ENCODE measurements around the gene OTC. TPM values are rescaled to one million over a fixed set of nuclear protein-coding genes. Genes with fewer than 3 reads are reported as not detected.

Gene OTC
- not detected in 2 replicates for total RNA-seq (2014; rRNA removed; shearing (Covaris generic))

GRCh38 chrX:38352362-38352761, at the start of gene OTC:
Gene OTC, plus strand, starts transcription at chrX:38352604. Its CDS starts 93 bp downstream, at chrX:38352697.

GRCh38 chrX:38327007-38327774, 25.2 kb upstream of the OTC start, which contains the start of gene RPGR:
Gene RPGR, minus strand, starts transcription at chrX:38327509. Its CDS starts 142 bp downstream, at chrX:38327367.

Small RNA genes lying within 50 kb of the gene (small RNA-seq; reads per million reads assigned to genes)
- gene RF00322: not detected

Other genes starting within 250 kb of the OTC start
- 136 and 140 TPM in 2 replicates for gene SRPX, start 131.7 kb upstream of the OTC start, total RNA-seq (2014; rRNA removed; shearing (Covaris generic))
- gene RPGR, start 25.1 kb upstream of the OTC start, total RNA-seq (2014; rRNA removed; shearing (Covaris generic)): 20.7 and 22.3 TPM in 2 replicates
- gene TSPAN7, start 208.9 kb downstream of the OTC start, total RNA-seq (2014; rRNA removed; shearing (Covaris generic)): not detected in 2 replicates